A549 (cell line): Measurements from ENCODE around the gene CAPN2. TPM values are rescaled to one million over a fixed set of nuclear protein-coding genes. Genes with fewer than 3 reads are reported as not detected.

ENCODE experiments used
- ATAC-seq, 2 experiments: fragments of 200-7000 bp in 1 of 2; fragments of >200 bp in 1 of 2; cut with Nextera tagmentation in 1 of 2; cut with Tn5 transposase in 1 of 2; 3 replicates each; pipeline versions ENCODE4 v1.8.0 to v1.9.1; 2018 to 2020; ENCODE audit warnings: mild to moderate bottlenecking in 1 of 2, moderate library complexity in 1 of 2
- CTCF ChIA-PET: fragments of 300-600 bp; sonication (Branson Sonifier 250); formaldehyde crosslinking; extraction: SDS; loops from one replicate; lab custom pipeline; 2021; ENCODE audit warnings: antibody characterized with exemption, inconsistent platforms; lab: Yijun Ruan, JAX
- POLR2A ChIA-PET: fragments of 350-600 bp; formaldehyde crosslinking; extraction: SDS; loops from one replicate; lab custom pipeline; 2021; ENCODE audit warnings: antibody characterized with exemption, inconsistent platforms; lab: Yijun Ruan, JAX
- DNase-seq, 2 experiments: peaks; one replicate each; pipeline versions ENCODE4 v3.0.0 to v3.0.0-alpha.2; 2011 to 2016; ENCODE audit warnings: low read depth in 1 of 2, low spot score in 1 of 2
- FAIRE-seq: peaks from 2 replicates; lab custom pipeline; 2011; peaks lifted over from hg19 to GRCh38; lab: Jason Lieb, UNC
- H3K27ac ChIP-seq, 2 experiments: fragments of >200 bp; sonication (Bioruptor Twin); formaldehyde crosslinking; 3 replicates each; pipeline ENCODE4 v1.5.1; 2016 to 2017
- H3K4me1 ChIP-seq: fragments of >200 bp; sonication (Bioruptor Twin); formaldehyde crosslinking; 3 replicates; pipeline ENCODE4 v1.6.1; 2016
- H3K4me2 ChIP-seq: fragments of >200 bp; sonication (Bioruptor Twin); formaldehyde crosslinking; 3 replicates; pipeline ENCODE4 v1.6.1; 2016
- H3K4me3 ChIP-seq: fragments of >200 bp; sonication (Bioruptor Twin); formaldehyde crosslinking; 3 replicates; pipeline ENCODE4 v1.5.1; 2016
- H3K9me3 ChIP-seq: fragments of >200 bp; sonication (Bioruptor Twin); formaldehyde crosslinking; 3 replicates; pipeline ENCODE4 v1.6.1; 2016
- BHLHE40 ChIP-seq: IDR thresholded peaks from 2 replicates; pipeline ENCODE4 v1.6.1; 2012; ENCODE audit warnings: low read depth, low read length, inconsistent platforms
- CBX8 ChIP-seq: fragments of 200-600 bp; sonication (generic); IDR thresholded peaks from 2 replicates; pipeline ENCODE4 v1.6.1; 2016
- CEBPB ChIP-seq, 2 experiments: fragments of >200 bp in 1 of 2; sonication (Bioruptor Twin) in 1 of 2; formaldehyde crosslinking in 1 of 2; IDR thresholded peaks; 2 replicates each; pipeline ENCODE4 v1.6.1; 2012 to 2016
- CHD4 ChIP-seq: fragments of 200-600 bp; sonication (generic); IDR thresholded peaks from 2 replicates; pipeline ENCODE4 v1.6.1; 2016; ENCODE audit warnings: antibody characterized with exemption, mild to moderate bottlenecking, borderline replicate concordance
- CTCF ChIP-seq: fragments of >200 bp; sonication (Bioruptor Twin); formaldehyde crosslinking; IDR thresholded peaks from 3 replicates; pipeline ENCODE4 v1.5.1; 2016
- E2F6 ChIP-seq: IDR thresholded peaks from 2 replicates; pipeline ENCODE4 v1.6.1; 2012; ENCODE audit warnings: low read depth, borderline replicate concordance
- ESRRA ChIP-seq: fragments of 150-350 bp; IDR thresholded peaks from 2 replicates; pipeline ENCODE4 v1.6.1; 2014; ENCODE audit warnings: mild to moderate bottlenecking, low read length, borderline replicate concordance
- FOSL2 ChIP-seq, 2 experiments: fragments of 450-650 bp in 1 of 2; fragments of >200 bp in 1 of 2; sonication (Bioruptor Twin) in 1 of 2; formaldehyde crosslinking; IDR thresholded peaks; 2 replicates each; pipeline versions ENCODE4 v1.5.0 to v1.6.1; 2016 to 2020; ENCODE audit warnings: mild to moderate bottlenecking in 1 of 2, moderate library complexity in 1 of 2
- HDAC2 ChIP-seq: fragments of 200-600 bp; sonication (generic); IDR thresholded peaks from 2 replicates; pipeline ENCODE4 v1.6.1; 2016
- HEYL ChIP-seq: fragments of 250-450 bp; sonication (Bioruptor Pico); IDR thresholded peaks from 2 replicates; pipeline ENCODE4 v1.8.0; 2021; ENCODE audit warnings: mild to moderate bottlenecking, moderate library complexity
- HMGXB4 ChIP-seq: fragments of 250-450 bp; sonication (Bioruptor Pico); IDR thresholded peaks from 2 replicates; pipeline ENCODE4 v1.5.0; 2021; ENCODE audit warnings: mild to moderate bottlenecking, moderate library complexity, borderline replicate concordance
- HOXB5 ChIP-seq: fragments of 250-450 bp; sonication (Bioruptor Pico); IDR thresholded peaks from 2 replicates; pipeline ENCODE4 v1.5.0; 2020; ENCODE audit warnings: mild to moderate bottlenecking, moderate library complexity
- JUN ChIP-seq, 2 experiments: fragments of >200 bp; sonication (Bioruptor Twin); formaldehyde crosslinking; IDR thresholded peaks; 2 replicates in 1 of 2; 3 replicates in 1 of 2; pipeline ENCODE4 v1.6.1; 2016 to 2017
- MAFK ChIP-seq: fragments of 450-650 bp; IDR thresholded peaks from 2 replicates; pipeline ENCODE4 v1.6.1; 2014; ENCODE audit not compliant: partially characterized antibody
- MAX ChIP-seq: IDR thresholded peaks from 2 replicates; pipeline ENCODE4 v1.6.1; 2012
- MYC ChIP-seq: IDR thresholded peaks from 2 replicates; pipeline ENCODE4 v1.6.1; 2012; ENCODE audit warnings: mild to moderate bottlenecking, inconsistent platforms, low read length, improper control_type of control experiment, borderline replicate concordance
- NFE2L2 ChIP-seq: fragments of 150-350 bp; conservative IDR thresholded peaks from 2 replicates; pipeline ENCODE4 v1.6.1; 2014; ENCODE audit warnings: low read length
- PBX3 ChIP-seq: IDR thresholded peaks from 2 replicates; pipeline ENCODE4 v1.6.1; 2012
- PHF8 ChIP-seq: fragments of 200-600 bp; sonication (generic); IDR thresholded peaks from 2 replicates; pipeline ENCODE4 v1.6.1; 2016; ENCODE audit warnings: low read depth, mild to moderate bottlenecking, antibody characterized with exemption, moderate library complexity, borderline replicate concordance
- POLR2A ChIP-seq: IDR thresholded peaks from 2 replicates; pipeline ENCODE4 v1.6.1; 2012; ENCODE audit warnings: mild to moderate bottlenecking, low read length
- RARB ChIP-seq: fragments of 250-450 bp; sonication (Bioruptor Pico); IDR thresholded peaks from 2 replicates; pipeline ENCODE4 v1.8.0; 2021; ENCODE audit warnings: mild to moderate bottlenecking, moderate library complexity
- SMC3 ChIP-seq: fragments of >200 bp; sonication (Bioruptor Twin); formaldehyde crosslinking; IDR thresholded peaks from 3 replicates; pipeline ENCODE4 v1.6.1; 2018; ENCODE audit warnings: inconsistent platforms
- SREBF2 ChIP-seq: fragments of 450-650 bp; IDR thresholded peaks from 2 replicates; pipeline ENCODE4 v1.6.1; 2014; ENCODE audit warnings: mild to moderate bottlenecking, moderate library complexity
- TP53 ChIP-seq: fragments of 250-450 bp; sonication (Bioruptor Pico); IDR thresholded peaks from 2 replicates; pipeline ENCODE4 v1.5.0; 2021; ENCODE audit warnings: mild to moderate bottlenecking, moderate library complexity
- WGBS: methylation state at CpG from one replicate; pipeline ENCODE4 v1.1.6; 2017; ENCODE audit errors: missing lambda C conversion rate; 5-methylcytosine and 5-hydroxymethylcytosine counted together
- polyA plus RNA-seq, 4 experiments: library from polyadenylated mRNA; depleted of rRNA in 3 of 4; stranded (reverse); fragments of >200 nt; fragmentation: RNase III in 1 of 4; extraction: RNeasy Plus Mini Kit Qiagen cat#74134 plus additional on column Dnase treatment in 1 of 4; gene quantifications; 2 replicates in 3 of 4; 3 replicates in 1 of 4; pipeline ENCODE4 v1.2.3, GENCODE V29; 2011 to 2017

The CAPN2 gene
- polyA plus RNA-seq, 2 of the 4 experiments (the other 2 are of a cell fraction): 199 to 300 TPM

- no peaks in the 10 kb centered on the region for H3K9me3 ChIP-seq
- H3K4me3 ChIP-seq: no peak overlapping the region
- H3K4me2 ChIP-seq: no peak overlapping the region
- no peak for DNase-seq
- ChIA-PET CTCF (interaction anchor here (2.4 kb wide), 1 partner anchor 21 kb away, joined by 16 read pairs; no protein-coding TSS in a partner anchor), POLR2A (no interaction called here)
- TF ChIP-seq RARB (CRISPR knock-in tag): no peak
- TF ChIP-seq MAFK: no peak
- TF ChIP-seq ESRRA: no peak
- TF ChIP-seq FOSL2 (IDR thresholded peaks at IDR 0.05): no peak
- TF ChIP-seq FOSL2 (CRISPR knock-in tag; IDR thresholded peaks at IDR 0.05): no peak
- TF ChIP-seq HEYL (CRISPR knock-in tag): no peak
- TF ChIP-seq HDAC2: no peak
- no peak for TF ChIP-seq SREBF2
- TF ChIP-seq MAX: no peak
- TF ChIP-seq CTCF: no peak
- TF ChIP-seq NFE2L2: no peak
- no peak for TF ChIP-seq PBX3
- TF ChIP-seq HOXB5: no peak
- no peak for TF ChIP-seq CBX8
- WGBS: 70% methylated on average over 5 of the region's 5 CpGs
- FAIRE-seq: no peak
- no peak for ATAC-seq
- H3K27ac ChIP-seq: no peak overlapping the region
- H3K4me1 ChIP-seq: peaks cover 20% of the 10 kb centered on the region
Observed at GRCh38 chr1:223662943-223663342, 49.4 kb upstream of the CAPN2 start.

- Histone ChIP-seq H3K27ac (no peak overlapping the region), H3K4me1 (peaks cover 22% of the 10 kb centered on the region), H3K9me3 (no peaks in the 10 kb centered on the region), H3K4me2 (no peak overlapping the region), H3K4me3 (no peak overlapping the region)
- WGBS: 76% methylated on average over 5 of the region's 5 CpGs
- DNase-seq (no peak), FAIRE-seq (no peak), ATAC-seq (no peak)
- ChIA-PET CTCF (interaction anchor here (0.7 to 6.6 kb wide), 9 partner anchors 15 to 530 kb away, joined by 3 to 31 read pairs (median 3); no protein-coding TSS in a partner anchor), POLR2A (no interaction called here)
- peak; percentile 38 to 67; a peak in 3 of 4 replicates for TF ChIP-seq CEBPB (IDR thresholded peaks at IDR 0.05)
- no peak for TF ChIP-seq JUN (IDR thresholded peaks at IDR 0.05)
Observed at GRCh38 chr1:223664106-223664505, 48.2 kb upstream of the CAPN2 start.

- POLR2A ChIA-PET: no interaction called here
- TF ChIP-seq E2F6: no peak
- no peak for TF ChIP-seq PHF8
- no peak for TF ChIP-seq TP53 (CRISPR knock-in tag)
- TF ChIP-seq HDAC2: no peak
- no peak for TF ChIP-seq MYC
- no peak for TF ChIP-seq HMGXB4 (CRISPR knock-in tag)
- TF ChIP-seq PBX3: no peak
- TF ChIP-seq CHD4: no peak
- no peak for TF ChIP-seq POLR2A
- no peak for TF ChIP-seq MAFK
- no peak for TF ChIP-seq SMC3
- TF ChIP-seq MAX: no peak
- no peak for TF ChIP-seq BHLHE40
- no peaks in the 10 kb centered on the region for H3K9me3 ChIP-seq
- peaks cover 22% of the 10 kb centered on the region for H3K4me1 ChIP-seq
- no peak for ATAC-seq
- no peak for FAIRE-seq
- WGBS: 51% methylated on average over 6 of the region's 6 CpGs
- peak within 1 kb of the TSS; percentile 38 for H3K4me2 ChIP-seq
- DNase-seq: no peak
- CTCF ChIA-PET: interaction anchor here (1.1 to 6.6 kb wide), 6 partner anchors 18 to 534 kb away, joined by 3 to 31 read pairs (median 4); no protein-coding TSS in a partner anchor
- H3K27ac ChIP-seq: peak within 1 kb of the TSS; percentile 35 to 48; a peak in 3 of 6 replicates
- H3K4me3 ChIP-seq: no peak within 1 kb of the TSS
Observed at GRCh38 chr1:223665592-223666312, 46.6 kb upstream of the CAPN2 start, which contains the start of gene CAPN8. Gene CAPN8 (minus strand): TSS chr1:223665701. CDS start chr1:223665646, 55 bp downstream.
